Gastrocnemius medialis (tissue), 4 donors: Measurements from ENCODE around the gene DDIT3. TPM values are rescaled to one million over a fixed set of nuclear protein-coding genes. Genes with fewer than 3 reads are reported as not detected.
"Not testable (repeated sequence)": the region's sequence is repeated elsewhere in the genome, so short reads cannot be mapped to it uniquely, and the experiment has no call there.

ENCODE experiments used
- ATAC-seq, 2 donors: fragments of 150-250 bp; one replicate each; pipeline ENCODE4 v1.9.1; 2016
- DNase-seq, 2 donors: peaks; one replicate each; pipeline ENCODE4 v3.0.0-alpha.2; 2019
- H3K27ac ChIP-seq, 4 donors: fragments of 200-600 bp; sonication (generic); 1 replicate in 1 of 4; 2 replicates in 3 of 4; pipeline ENCODE4 v1.5.1; 2016 to 2018; ENCODE audit warnings: mild to moderate bottlenecking in 2 of 4, moderate library complexity in 1 of 4
- H3K27me3 ChIP-seq, 3 donors: fragments of 200-600 bp; sonication (generic) in 2 of 3; 1 replicate in 1 of 3; 2 replicates in 2 of 3; pipeline versions ENCODE4 v1.5.1 to v1.6.0; 2016 to 2019; ENCODE audit warnings: mild to moderate bottlenecking in 1 of 3, moderate library complexity in 1 of 3
- H3K36me3 ChIP-seq, 2 donors: fragments of 200-600 bp; sonication (generic) in 1 of 2; one replicate each; pipeline ENCODE4 v1.5.1; 2017 to 2018
- H3K4me1 ChIP-seq, 2 donors: fragments of 200-600 bp; sonication (generic) in 1 of 2; one replicate each; pipeline ENCODE4 v1.5.1; 2016 to 2017; ENCODE audit warnings: mild to moderate bottlenecking in 2 of 2
- H3K4me3 ChIP-seq, 4 donors: fragments of 200-600 bp; sonication (generic) in 3 of 4; 1 replicate in 1 of 4; 2 replicates in 3 of 4; pipeline ENCODE4 v1.5.1; 2016 to 2019; ENCODE audit warnings: mild to moderate bottlenecking in 2 of 4
- H3K9me3 ChIP-seq, 3 donors: fragments of 200-600 bp; sonication (generic) in 2 of 3; 1 replicate in 1 of 3; 2 replicates in 2 of 3; pipeline ENCODE4 v1.5.1; 2016 to 2019
- CTCF ChIP-seq, 5 experiments: fragments of 450-650 bp in 3 of 5; fragments of 200-600 bp in 2 of 5; sonication (generic) in 2 of 5; IDR thresholded peaks in 4 of 5; conservative IDR thresholded peaks in 1 of 5; 1 replicate in 4 of 5; 2 replicates in 1 of 5; pipeline ENCODE4 v1.5.1; 2016 to 2019; ENCODE audit warnings: antibody characterized with exemption in 5 of 5, mild to moderate bottlenecking in 3 of 5, moderate library complexity in 3 of 5
- POLR2A ChIP-seq, 2 donors: fragments of 450-650 bp; IDR thresholded peaks; one replicate each; pipeline ENCODE4 v1.6.1; 2017; ENCODE audit warnings: antibody characterized with exemption in 2 of 2, mild to moderate bottlenecking in 2 of 2, moderate library complexity in 2 of 2
- in situ Hi-C, 4 donors: fragments of 200-750 bp; cut with MboI; loops; one replicate each; pipeline versions ENCODE4 v1.15.0 to v1.8.0; 2017; ENCODE audit warnings: low sequenced_read_pairs in 4 of 4
- intact Hi-C: fragments of 100-400 bp; cut with DNase I; formaldehyde crosslinking; loops from one replicate; pipeline ENCODE4 v1.15.1; 2023; ENCODE audit warnings: low total_unique reads
- total RNA-seq, 4 donors: library from RNA; depleted of rRNA; stranded (reverse); fragments of >200 nt; gene quantifications; one replicate each; pipeline versions ENCODE4 v1.1.0 to v1.2.3, GENCODE V29; 2016

The DDIT3 gene
- total RNA-seq, 4 donors from 2014 or later, result 11.8 to 46.4 (median 17.1) TPM

GRCh38 chr12:57516617-57517153, 3.6 kb downstream of the DDIT3 start:
- H3K9me3 ChIP-seq, result no peaks in the 10 kb centered on the region
- H3K27ac ChIP-seq, result peak overlapping the region; percentile 93 to 98 (median 96)
- DNase-seq (no peak), ATAC-seq (no peak)
- TF ChIP-seq CTCF (IDR thresholded peaks at IDR 0.05 in 4 of 5, conservative IDR thresholded peaks at IDR 0.05 in 1 of 5) (no peak), POLR2A (IDR thresholded peaks at IDR 0.05) (no peak)
- no peak overlapping the region for H3K4me3 ChIP-seq
- in situ Hi-C loops (loop anchor here in 1 of 4 donors (25.0 kb wide), 1 partner anchor 879 kb away; the partner anchor contains the start of genes ATP5F1B and BAZ2A), intact Hi-C loops (no loop called here)
- H3K27me3 ChIP-seq, result no peaks in the 10 kb centered on the region
- H3K36me3 ChIP-seq, result peaks cover 6 to 59% of the 10 kb centered on the region in 2 donors
- peaks cover 33 to 37% of the 10 kb centered on the region in 2 donors for H3K4me1 ChIP-seq

- Histone ChIP-seq H3K4me1 (peaks cover 26 to 31% of the 10 kb centered on the region in 2 donors), H3K9me3 (no peaks in the 10 kb centered on the region), H3K36me3 (peaks cover 6 to 65% of the 10 kb centered on the region in 2 donors), H3K4me3 (no peak overlapping the region), H3K27ac (peak overlapping the region; percentile 93 to 98 (median 96)), H3K27me3 (no peaks in the 10 kb centered on the region)
- TF ChIP-seq POLR2A (IDR thresholded peaks at IDR 0.05) (no peak), CTCF (IDR thresholded peaks at IDR 0.05 in 4 of 5, conservative IDR thresholded peaks at IDR 0.05 in 1 of 5) (no peak)
- DNase-seq (no peak), ATAC-seq (no peak)
- intact Hi-C loops, result no loop called here
- in situ Hi-C loops, result loop anchor here in 1 of 4 donors (25.0 kb wide), 1 partner anchor 879 kb away; the partner anchor contains the start of genes ATP5F1B and BAZ2A
Measured at GRCh38 chr12:57515934-57516541, 4.3 kb downstream of the DDIT3 start.

DNA sequence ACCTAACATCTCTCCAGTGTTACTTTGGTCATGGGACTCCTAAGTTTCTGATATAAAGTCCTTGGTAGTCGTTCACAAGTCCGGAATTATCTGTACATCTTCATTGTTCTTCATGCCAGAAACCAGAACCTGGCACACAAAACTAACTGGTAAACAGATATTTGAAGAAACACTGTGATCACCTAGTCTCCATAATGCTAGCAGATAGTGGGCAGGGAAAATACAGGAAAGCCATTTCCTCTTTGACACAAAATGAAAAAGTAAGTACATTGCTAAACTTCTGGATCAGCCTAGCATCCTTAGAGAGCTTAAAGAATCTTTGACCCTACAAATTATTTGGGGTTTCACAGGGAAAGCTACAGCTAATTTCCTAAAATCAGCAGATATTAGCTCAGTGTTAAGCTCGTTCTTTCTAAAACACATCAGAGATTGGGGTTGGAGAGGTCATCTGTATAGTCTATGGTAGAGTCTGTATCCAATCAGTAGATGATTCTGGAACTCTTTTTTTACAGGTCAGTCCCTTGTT, 4.8 kb downstream of the DDIT3 start:
- no peak for DNase-seq
- Histone ChIP-seq H3K4me3 (no peak overlapping the region), H3K27ac (peak overlapping the region; percentile 18 to 98 (median 95)), H3K9me3 (no peaks in the 10 kb centered on the region), H3K4me1 (peaks cover 23 to 29% of the 10 kb centered on the region in 2 donors), H3K27me3 (no peaks in the 10 kb centered on the region), H3K36me3 (peaks cover 6 to 69% of the 10 kb centered on the region in 2 donors)
- intact Hi-C loops, result no loop called here
- no peak for ATAC-seq
- in situ Hi-C loops, result loop anchor here in 1 of 4 donors (25.0 kb wide), 1 partner anchor 878 kb away; the partner anchor contains the start of genes ATP5F1B and BAZ2A
- TF ChIP-seq CTCF (IDR thresholded peaks at IDR 0.05 in 4 of 5, conservative IDR thresholded peaks at IDR 0.05 in 1 of 5) (no peak), POLR2A (IDR thresholded peaks at IDR 0.05) (no peak)

- in situ Hi-C loops (loop anchor here in 1 of 4 donors (25.0 kb wide), 1 partner anchor 878 kb away; the partner anchor contains the start of genes ATP5F1B and BAZ2A), intact Hi-C loops (no loop called here)
- no peaks in the 10 kb centered on the region for H3K9me3 ChIP-seq
- H3K36me3 ChIP-seq, result peaks cover 6 to 71% of the 10 kb centered on the region in 2 donors
- H3K27ac ChIP-seq, result peak overlapping the region in 3 of 4 donors; percentile 20 to 97 (median 93)
- TF ChIP-seq POLR2A (IDR thresholded peaks at IDR 0.05), result no peak
- ATAC-seq (no peak), DNase-seq (no peak)
- H3K27me3 ChIP-seq, result no peaks in the 10 kb centered on the region
- H3K4me3 ChIP-seq, result no peak overlapping the region
- peaks cover 23 to 29% of the 10 kb centered on the region in 2 donors for H3K4me1 ChIP-seq
Measured at GRCh38 chr12:57514720-57515407, 5.5 kb downstream of the DDIT3 start.

DNA sequence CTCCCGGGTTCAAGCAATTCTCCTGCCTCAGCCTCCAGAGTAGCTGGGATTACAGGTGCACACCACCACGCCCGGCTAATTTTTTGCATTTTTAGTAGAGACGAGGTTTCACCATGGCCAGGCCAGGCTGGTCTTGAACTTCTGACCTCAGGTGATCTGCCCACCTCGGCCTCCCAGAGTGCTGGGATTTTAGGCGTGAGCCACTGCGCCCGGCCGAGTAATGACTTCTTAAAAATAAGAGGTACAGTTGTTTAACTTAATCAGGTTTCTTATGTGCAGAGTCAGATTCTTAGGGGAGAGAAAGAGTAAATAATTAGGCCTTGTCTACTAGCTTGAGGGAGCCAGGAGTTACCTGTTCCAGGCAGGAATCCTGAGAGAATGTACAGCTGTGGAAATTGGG, 6.1 kb downstream of the DDIT3 start:
- Histone ChIP-seq H3K4me1 (peaks cover 20 to 26% of the 10 kb centered on the region in 2 donors), H3K27ac (peak overlapping the region in 2 of 4 donors; percentile 93 to 97), H3K36me3 (peaks cover 6 to 77% of the 10 kb centered on the region in 2 donors)
- H3K4me3 ChIP-seq, intact Hi-C loops, H3K27me3 ChIP-seq, DNase-seq, H3K9me3 ChIP-seq, ATAC-seq: not testable (repeated sequence)
- in situ Hi-C loops, result loop anchor here in 1 of 4 donors (25.0 kb wide), 1 partner anchor 877 kb away; the partner anchor contains the start of genes ATP5F1B and BAZ2A

DNA sequence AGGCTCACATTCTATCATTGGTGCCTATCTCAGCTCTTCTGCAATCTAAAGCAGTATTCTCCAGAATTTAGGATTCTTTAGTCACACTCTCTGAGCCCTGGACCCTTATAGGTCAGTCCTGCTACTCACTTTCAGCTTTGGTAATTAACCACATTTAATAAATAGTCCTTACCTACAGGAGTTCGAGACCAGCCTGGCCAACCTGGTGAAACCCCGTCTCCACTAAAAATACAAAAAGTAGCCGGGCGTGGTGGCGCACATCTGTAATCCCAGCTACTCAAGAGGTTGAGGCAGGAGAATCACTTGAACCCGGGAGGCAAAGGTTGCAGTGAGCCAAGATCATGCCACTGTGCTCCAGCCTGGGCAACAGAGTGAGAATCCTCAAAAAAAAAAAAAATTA, 6.6 kb downstream of the DDIT3 start:
- Histone ChIP-seq H3K36me3 (peaks cover 6 to 81% of the 10 kb centered on the region in 2 donors), H3K4me1 (peaks cover 14 to 20% of the 10 kb centered on the region in 2 donors), H3K27ac (peak overlapping the region in 1 of 4 donors; percentile 46)
- H3K27me3 ChIP-seq, H3K4me3 ChIP-seq, H3K9me3 ChIP-seq, intact Hi-C loops, DNase-seq, ATAC-seq: not testable (repeated sequence)
- in situ Hi-C loops, result loop anchor here in 1 of 4 donors (25.0 kb wide), 1 partner anchor 876 kb away; the partner anchor contains the start of genes ATP5F1B and BAZ2A
